Iris pigment epithelial cell (primary cell): ENCODE data around the gene METTL2B.
A peak's percentile ranks its signal among the peaks of the same experiment; 100 is the strongest.
"Not testable (repeated sequence)": the region's sequence is repeated elsewhere in the genome, so short reads cannot be mapped to it uniquely, and the experiment has no call there.

ENCODE experiments used
- DNase-seq: peaks from one replicate; pipeline ENCODE4 v3.0.0-alpha.2; 2011; ENCODE audit warnings: low read depth

Gene METTL2B

GRCh38 chr7:128455543-128456254, 20.8 kb upstream of the METTL2B start, which contains the start of gene HILPDA:
Gene HILPDA (plus strand): TSS chr7:128455878. CDS start chr7:128457269, 1,391 bp downstream.
- DNase-seq, result peak; percentile 96

GRCh38 chr7:128456255-128456725, 20.3 kb upstream of the METTL2B start:
- DNase-seq, result peak; percentile 6

DNA sequence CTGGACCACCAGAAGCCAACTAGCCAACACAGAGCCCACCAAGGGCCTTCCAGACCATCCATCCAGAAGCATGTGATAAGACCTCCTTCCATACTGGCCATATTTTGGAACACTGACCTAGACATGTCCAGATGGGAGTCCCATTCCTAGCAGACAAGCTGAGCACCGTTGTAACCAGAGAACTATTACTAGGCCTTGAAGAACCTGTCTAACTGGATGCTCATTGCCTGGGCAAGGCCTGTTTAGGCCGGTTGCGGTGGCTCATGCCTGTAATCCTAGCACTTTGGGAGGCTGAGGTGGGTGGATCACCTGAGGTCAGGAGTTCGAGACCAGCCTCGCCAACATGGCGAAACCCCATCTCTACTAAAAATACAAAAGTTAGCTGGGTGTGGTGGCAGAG, 19.2 kb upstream of the METTL2B start:
- DNase-seq, result not testable (repeated sequence)

DNA sequence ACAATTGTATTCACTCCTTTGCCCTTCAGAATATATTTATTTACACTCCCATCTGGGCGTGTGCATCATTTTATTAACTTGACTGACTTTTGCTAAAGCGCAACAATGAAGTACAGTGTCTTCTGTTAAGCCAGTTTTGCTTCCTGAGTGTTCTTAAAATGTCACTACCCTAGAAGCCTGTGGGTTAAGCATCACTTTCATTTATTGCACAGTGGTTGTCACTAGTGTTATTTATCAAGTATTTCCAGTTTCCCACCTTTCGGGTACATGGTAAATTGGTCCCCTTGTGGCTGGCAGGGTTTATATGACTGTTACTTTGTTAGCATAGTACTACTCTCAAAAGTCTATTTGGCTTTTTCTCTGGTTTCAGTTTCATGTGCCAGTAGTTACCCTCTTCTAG, 17.6 kb upstream of the METTL2B start:
- no peak for DNase-seq

DNA sequence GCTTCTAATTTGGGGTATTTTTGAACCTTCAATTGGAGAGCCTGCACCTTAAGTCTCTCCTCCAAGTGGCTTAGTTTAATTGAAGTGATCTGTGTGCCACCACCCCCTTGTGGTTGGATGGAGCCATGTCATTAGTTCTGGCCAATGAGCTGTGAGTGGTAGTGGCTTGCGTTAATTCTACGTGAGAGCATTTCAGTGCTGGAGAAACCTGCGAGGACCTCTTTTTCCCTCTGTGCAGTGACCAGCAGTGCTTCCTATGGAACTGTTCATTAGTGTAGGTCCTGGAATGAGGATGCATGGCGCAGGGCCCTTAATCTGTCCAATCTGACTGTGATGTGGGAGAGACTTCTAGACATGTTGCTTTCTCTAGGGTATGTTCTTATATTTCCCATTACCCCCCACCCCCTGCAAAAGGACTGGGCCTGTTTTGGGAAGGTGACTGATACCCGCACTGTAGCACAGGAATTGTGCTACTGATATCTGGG, 17.1 kb upstream of the METTL2B start:
- peak; percentile 80 for DNase-seq

GRCh38 chr7:128462460-128462859, 14.1 kb upstream of the METTL2B start:
- DNase-seq, result no peak

DNA sequence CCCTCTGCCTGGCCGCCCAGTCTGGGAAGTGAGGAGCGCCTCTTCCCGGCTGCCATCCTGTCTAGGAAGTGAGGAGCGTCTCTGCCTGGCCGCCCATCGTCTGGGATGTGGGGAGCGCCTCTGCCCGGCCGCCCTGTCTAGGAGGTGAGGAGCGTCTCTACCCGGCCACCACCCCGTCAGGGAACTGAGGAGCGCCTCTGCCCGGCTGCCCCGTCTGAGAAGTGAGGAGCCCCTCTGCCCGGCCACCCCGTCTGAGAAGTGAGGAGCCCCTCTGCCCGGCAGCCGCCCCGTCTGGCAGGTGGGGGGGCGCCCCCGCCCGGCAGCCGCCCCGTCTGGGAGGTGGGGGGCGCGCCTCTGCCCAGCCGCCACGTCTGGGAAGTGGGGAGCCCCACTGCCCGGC, 13.2 kb upstream of the METTL2B start:
- DNase-seq, result not testable (repeated sequence)

GRCh38 chr7:128463933-128464332, 12.6 kb upstream of the METTL2B start:
- not testable (repeated sequence) for DNase-seq

GRCh38 chr7:128466871-128467270, 9.7 kb upstream of the METTL2B start:
- not testable (repeated sequence) for DNase-seq

GRCh38 chr7:128477336-128477690, 765 bp downstream of the METTL2B start:
- not testable (repeated sequence) for DNase-seq

- DNase-seq, result not testable (repeated sequence)
Observed at GRCh38 chr7:128479082-128479481, 2.5 kb downstream of the METTL2B start.

DNA sequence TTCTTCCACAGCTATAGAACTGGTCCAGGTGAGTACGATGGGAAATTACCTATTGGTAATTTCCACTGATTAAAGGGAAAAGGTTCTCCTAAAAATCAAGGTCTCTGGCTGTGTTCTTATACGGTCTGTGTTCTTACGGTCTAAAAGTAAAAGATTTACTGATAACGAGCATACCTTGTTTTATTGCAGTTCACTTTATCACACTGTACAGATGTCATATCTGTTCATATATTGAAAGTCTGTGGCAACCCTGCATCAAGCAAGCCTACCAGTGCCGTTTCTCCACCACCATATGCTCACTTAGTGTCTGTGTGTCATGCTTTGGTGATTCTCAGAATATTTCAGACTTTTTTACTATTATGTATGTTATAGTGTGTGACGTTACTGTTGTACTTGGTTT, 11.6 kb downstream of the METTL2B start:
- not testable (repeated sequence) for DNase-seq

DNA sequence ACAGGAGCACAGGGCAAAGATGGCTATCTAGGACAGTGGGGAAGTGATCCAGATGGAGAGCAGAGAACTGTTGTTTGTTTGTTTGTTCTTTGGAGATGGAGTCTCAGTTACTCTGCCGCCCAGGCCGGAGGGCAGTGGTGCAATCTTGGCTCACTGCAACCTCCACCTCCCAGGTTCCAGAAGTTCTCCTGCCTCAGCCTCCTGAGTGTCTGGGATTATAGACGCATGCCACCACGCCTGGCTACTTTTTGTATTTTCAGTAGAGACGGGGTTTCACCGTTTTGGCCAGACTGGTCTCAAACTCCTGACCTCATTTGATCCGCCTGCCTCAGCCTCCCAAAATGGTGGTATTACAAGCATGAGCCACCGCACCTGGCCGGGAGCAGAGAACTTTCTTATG, 20.9 kb downstream of the METTL2B start:
- DNase-seq, result no peak

- DNase-seq, result not testable (repeated sequence)
Observed at GRCh38 chr7:128505416-128505815, 28.9 kb downstream of the METTL2B start.

- not testable (repeated sequence) for DNase-seq
Observed at GRCh38 chr7:128506819-128507218, 30.3 kb downstream of the METTL2B start.

DNA sequence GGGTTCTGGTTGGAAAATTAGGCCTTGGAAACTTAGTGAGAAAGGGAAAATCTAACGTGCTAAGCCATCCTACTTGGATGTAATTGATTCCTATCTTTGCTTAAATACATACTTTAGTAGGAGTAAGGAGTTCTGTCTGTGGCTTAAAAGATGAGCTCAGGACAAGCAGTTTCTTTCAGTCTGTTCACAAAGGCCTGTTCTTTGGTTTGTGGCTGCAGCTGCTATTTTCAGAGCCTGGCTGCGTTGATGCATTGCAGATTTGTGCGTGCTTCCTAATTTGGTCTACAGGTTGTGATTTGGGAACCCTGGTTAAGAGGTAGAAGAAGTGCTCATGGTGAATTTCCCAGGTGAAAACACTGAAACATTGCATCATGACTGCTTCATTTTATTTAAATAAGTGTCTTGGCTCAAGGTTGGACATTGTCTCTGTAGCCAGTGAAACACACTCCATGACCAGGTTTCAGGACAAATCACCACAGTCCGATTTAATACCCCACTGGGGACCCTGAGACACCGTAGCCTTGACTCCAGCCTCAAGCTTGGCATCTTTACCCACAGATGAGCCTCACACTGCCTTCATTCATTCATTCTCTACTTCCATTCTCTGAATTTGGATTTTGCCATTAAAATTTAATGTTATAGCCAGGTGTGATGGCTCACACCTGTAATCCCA, 30.9 kb downstream of the METTL2B start:
- DNase-seq, result not testable (repeated sequence)

GRCh38 chr7:128511692-128512091, 35.1 kb downstream of the METTL2B start:
- not testable (repeated sequence) for DNase-seq

GRCh38 chr7:128515232-128515631, 38.7 kb downstream of the METTL2B start:
- not testable (repeated sequence) for DNase-seq

- not testable (repeated sequence) for DNase-seq
Observed at GRCh38 chr7:128517023-128517422, 40.5 kb downstream of the METTL2B start.

DNA sequence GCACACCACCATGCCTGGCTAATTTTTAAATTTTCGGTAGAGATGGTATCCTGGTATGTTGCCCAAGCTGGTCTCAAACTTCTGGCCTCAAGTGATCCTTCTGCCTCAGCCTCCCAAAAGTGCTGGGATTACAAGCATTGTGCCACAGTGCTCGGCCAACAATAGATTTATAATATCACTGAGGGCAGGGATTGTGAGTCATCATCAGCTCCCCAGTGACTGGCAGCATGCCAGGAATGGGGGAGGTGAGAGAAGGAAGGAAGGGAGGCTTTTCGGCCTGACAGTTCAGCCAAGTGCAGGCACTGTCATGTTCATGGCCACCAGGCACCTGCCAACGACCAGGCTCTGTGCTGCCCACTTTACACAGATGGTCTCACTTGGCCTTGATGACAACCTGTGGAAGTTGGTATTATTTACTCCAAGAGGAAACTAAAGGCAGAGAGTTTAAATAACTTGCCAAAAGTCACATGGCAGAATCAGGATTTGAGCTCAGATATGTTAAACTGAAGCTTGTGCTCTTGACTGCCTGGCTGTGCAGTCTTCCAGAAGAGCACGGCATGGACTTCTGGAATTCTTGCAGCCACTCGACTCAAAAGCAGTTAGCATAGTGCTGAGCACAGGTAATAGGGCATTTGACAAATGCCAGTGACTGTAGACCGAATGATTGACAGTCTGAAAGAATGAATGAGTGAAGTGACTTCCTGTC, 46.8 kb downstream of the METTL2B start:
- DNase-seq, result peak; percentile 71

DNA sequence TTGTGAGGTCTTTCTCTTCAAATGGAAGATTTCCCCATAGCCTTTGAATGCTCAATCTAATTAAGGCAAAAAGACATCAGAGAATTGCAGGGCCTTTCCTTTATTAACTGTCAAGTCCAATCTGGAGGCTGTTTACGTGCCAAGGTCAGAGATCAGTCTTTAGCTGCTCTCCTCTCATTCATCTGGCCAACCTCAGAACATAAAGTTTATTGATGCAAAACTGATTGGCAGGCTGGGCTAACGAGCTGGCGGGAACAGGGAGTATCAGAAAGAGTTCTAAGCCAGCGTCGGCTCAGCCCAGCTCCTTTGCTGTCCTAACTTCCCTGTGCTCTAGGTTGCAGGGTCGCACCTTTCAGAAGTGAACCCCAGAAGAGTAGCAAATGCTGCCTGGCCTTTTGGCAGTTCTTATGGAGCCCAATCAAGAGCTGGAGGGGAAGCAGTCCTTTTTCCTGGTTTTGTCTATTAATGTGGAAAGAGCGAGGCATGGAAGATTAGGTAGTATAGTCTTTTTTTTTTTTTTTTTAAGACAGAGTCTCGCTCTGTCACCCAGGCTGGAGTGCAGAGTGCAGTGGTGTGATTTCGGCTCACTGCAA, 47.5 kb downstream of the METTL2B start:
- DNase-seq, result not testable (repeated sequence)

- not testable (repeated sequence) for DNase-seq
Observed at GRCh38 chr7:128525584-128525983, 49.0 kb downstream of the METTL2B start.
